HepG2 (cell line): Measurements from ENCODE around the gene RNF38. TPM values are rescaled to one million over a fixed set of nuclear protein-coding genes. Genes with fewer than 3 reads are reported as not detected.

ENCODE experiments used
- NFRKB ChIP-seq: fragments of 450-650 bp; IDR thresholded peaks from 2 replicates; pipeline ENCODE4 v1.6.1; 2017
- POLR2AphosphoS2 ChIP-seq: IDR thresholded peaks from 2 replicates; pipeline ENCODE4 v1.6.1; 2011; ENCODE audit warnings: low read depth, low read length, improper control_type of control experiment
- SALL2 ChIP-seq: sonication (generic); formaldehyde crosslinking; IDR thresholded peaks from 2 replicates; pipeline ENCODE4 v1.8.1; 2023; ENCODE audit warnings: mild to moderate bottlenecking, missing genetic modification reagents, inconsistent platforms
- SOX5 ChIP-seq: IDR thresholded peaks from 2 replicates; pipeline ENCODE4 v1.6.1; 2016; ENCODE audit warnings: borderline replicate concordance
- SOX6 ChIP-seq, 2 experiments: fragments of 450-650 bp in 1 of 2; sonication (generic) in 1 of 2; formaldehyde crosslinking in 1 of 2; IDR thresholded peaks; 2 replicates each; pipeline versions ENCODE4 v1.4.0 to v1.6.1; 2017 to 2020; ENCODE audit warnings: antibody characterized with exemption in 1 of 2, mild to moderate bottlenecking in 1 of 2, missing genetic modification reagents in 1 of 2
- SRF ChIP-seq: IDR thresholded peaks from 2 replicates; pipeline ENCODE4 v1.6.1; 2011; ENCODE audit warnings: mild to moderate bottlenecking, low read depth, low read length, moderate library complexity
- TBL1XR1 ChIP-seq: fragments of 150-350 bp; IDR thresholded peaks from 2 replicates; pipeline ENCODE4 v1.6.1; 2014; ENCODE audit warnings: borderline replicate concordance, low read length; ENCODE audit not compliant: partially characterized antibody
- ZFY ChIP-seq: sonication (generic); formaldehyde crosslinking; IDR thresholded peaks from 2 replicates; pipeline ENCODE4 v1.4.0; 2020; ENCODE audit warnings: missing genetic modification reagents
- ZNF10 ChIP-seq: sonication (generic); formaldehyde crosslinking; IDR thresholded peaks from 2 replicates; pipeline ENCODE4 v1.4.0; 2020; ENCODE audit warnings: mild to moderate bottlenecking, low read depth, missing genetic modification reagents, borderline replicate concordance
- ZNF766 ChIP-seq: sonication (generic); formaldehyde crosslinking; IDR thresholded peaks from 2 replicates; pipeline ENCODE4 v1.5.0; 2020; ENCODE audit warnings: missing genetic modification reagents, borderline replicate concordance
- ZNF879 ChIP-seq: sonication (generic); formaldehyde crosslinking; IDR thresholded peaks from 2 replicates; pipeline ENCODE4 v1.8.1; 2023; ENCODE audit warnings: missing genetic modification reagents
- ZNF891 ChIP-seq: sonication (generic); formaldehyde crosslinking; IDR thresholded peaks from 2 replicates; pipeline ENCODE4 v1.5.0; 2020; ENCODE audit warnings: mild to moderate bottlenecking, missing genetic modification reagents
- polyA plus RNA-seq, 8 experiments: library from polyadenylated mRNA; depleted of rRNA in 3 of 8; stranded (reverse) in 7 of 8; unstranded in 1 of 8; fragments of >200 nt; fragmentation: Illumina TruSeq in 4 of 8; extraction: Trizol in 4 of 8; gene quantifications; 2 replicates each; pipeline versions ENCODE4 v1.2.1 to v1.2.3, GENCODE V29; 2011 to 2016; ENCODE audit warnings: low read depth in 4 of 8, missing spikeins in 1 of 8, mixed read lengths in 1 of 8; ENCODE audit not compliant: insufficient read depth in 1 of 8
- total RNA-seq, 5 experiments: library from RNA; depleted of rRNA; stranded (reverse); fragments of >200 nt; fragmentation: Illumina TruSeq; extraction: Trizol; gene quantifications; 2 replicates each; pipeline ENCODE4 v1.2.3, GENCODE V29; 2016; ENCODE audit warnings: low read depth in 1 of 5
- TF ChIP-seq, protein P1 (sequence below): sonication (generic); formaldehyde crosslinking; IDR thresholded peaks from 2 replicates; pipeline ENCODE4 v1.4.0; 2020; ENCODE audit warnings: missing genetic modification reagents
- TF ChIP-seq, protein P2 (sequence below): IDR thresholded peaks from 2 replicates; pipeline ENCODE4 v1.6.1; 2012; ENCODE audit warnings: low read length, improper control_type of control experiment
- TF ChIP-seq, protein P3 (sequence below): sonication (generic); formaldehyde crosslinking; conservative IDR thresholded peaks from 2 replicates; pipeline ENCODE4 v1.4.0; 2020; ENCODE audit warnings: missing genetic modification reagents
- TF ChIP-seq, protein P4 (sequence below): sonication (generic); formaldehyde crosslinking; IDR thresholded peaks from 2 replicates; pipeline ENCODE4 v1.5.1; 2020; ENCODE audit warnings: mild to moderate bottlenecking, missing genetic modification reagents, moderate library complexity
- TF ChIP-seq, protein P5 (sequence below): IDR thresholded peaks from 2 replicates; pipeline ENCODE4 v1.6.1; 2016; ENCODE audit warnings: missing compliant biosample characterization, missing genetic modification reagents, borderline replicate concordance

Gene RNF38
- total and polyA plus RNA-seq, 2 of the 13 experiments (the other 11 are each of a cell fraction or from before 2014, with no cell fraction given) = 9.1 to 32.1 TPM

DNA sequence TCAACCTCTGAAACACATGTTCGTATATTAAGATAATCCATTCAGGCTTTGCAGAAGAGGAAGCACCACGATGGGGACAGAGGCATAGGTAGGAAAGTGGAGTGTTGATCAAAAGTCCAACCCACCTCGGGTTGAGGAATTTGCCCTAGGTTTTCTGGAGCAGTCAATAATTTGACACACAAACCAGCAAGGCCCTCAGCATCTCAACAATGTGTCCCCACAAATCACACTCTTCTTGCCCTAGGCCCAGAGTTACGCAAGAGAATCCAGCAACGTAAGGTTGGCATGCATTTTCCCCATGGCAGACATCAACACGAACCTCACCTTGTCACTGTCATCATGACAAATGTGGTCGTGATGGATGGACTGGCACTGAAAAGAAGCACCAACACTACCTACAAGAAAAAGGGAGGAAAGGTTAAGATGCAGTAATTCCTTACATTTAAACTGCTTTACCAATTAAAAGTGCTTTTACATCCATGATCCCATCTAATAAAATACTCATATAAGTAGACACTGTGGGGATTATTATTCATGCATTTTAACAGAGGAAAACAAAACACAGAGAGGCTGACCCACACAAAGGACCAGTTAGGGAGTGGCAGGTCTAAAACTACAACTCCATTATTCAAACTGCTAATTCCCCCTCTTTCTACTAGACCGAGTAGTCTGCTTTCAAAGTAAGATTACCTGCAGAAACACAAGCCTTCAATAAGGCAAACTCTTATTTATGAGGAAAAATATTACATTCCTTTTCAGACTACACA, 24.4 kb upstream of the RNF38 start (continued):
- TF ChIP-seq, protein P1, sequence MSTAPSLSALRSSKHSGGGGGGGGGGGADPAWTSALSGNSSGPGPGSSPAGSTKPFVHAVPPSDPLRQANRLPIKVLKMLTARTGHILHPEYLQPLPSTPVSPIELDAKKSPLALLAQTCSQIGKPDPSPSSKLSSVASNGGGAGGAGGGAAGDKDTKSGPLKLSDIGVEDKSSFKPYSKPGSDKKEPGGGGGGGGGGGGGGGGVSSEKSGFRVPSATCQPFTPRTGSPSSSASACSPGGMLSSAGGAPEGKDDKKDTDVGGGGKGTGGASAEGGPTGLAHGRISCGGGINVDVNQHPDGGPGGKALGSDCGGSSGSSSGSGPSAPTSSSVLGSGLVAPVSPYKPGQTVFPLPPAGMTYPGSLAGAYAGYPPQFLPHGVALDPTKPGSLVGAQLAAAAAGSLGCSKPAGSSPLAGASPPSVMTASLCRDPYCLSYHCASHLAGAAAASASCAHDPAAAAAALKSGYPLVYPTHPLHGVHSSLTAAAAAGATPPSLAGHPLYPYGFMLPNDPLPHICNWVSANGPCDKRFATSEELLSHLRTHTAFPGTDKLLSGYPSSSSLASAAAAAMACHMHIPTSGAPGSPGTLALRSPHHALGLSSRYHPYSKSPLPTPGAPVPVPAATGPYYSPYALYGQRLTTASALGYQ (CRISPR knock-in tag) = no peak
- TF ChIP-seq SOX5 (CRISPR knock-in tag) = no peak; the same call in 1 of the 2 replicates
- TF ChIP-seq, protein P2, sequence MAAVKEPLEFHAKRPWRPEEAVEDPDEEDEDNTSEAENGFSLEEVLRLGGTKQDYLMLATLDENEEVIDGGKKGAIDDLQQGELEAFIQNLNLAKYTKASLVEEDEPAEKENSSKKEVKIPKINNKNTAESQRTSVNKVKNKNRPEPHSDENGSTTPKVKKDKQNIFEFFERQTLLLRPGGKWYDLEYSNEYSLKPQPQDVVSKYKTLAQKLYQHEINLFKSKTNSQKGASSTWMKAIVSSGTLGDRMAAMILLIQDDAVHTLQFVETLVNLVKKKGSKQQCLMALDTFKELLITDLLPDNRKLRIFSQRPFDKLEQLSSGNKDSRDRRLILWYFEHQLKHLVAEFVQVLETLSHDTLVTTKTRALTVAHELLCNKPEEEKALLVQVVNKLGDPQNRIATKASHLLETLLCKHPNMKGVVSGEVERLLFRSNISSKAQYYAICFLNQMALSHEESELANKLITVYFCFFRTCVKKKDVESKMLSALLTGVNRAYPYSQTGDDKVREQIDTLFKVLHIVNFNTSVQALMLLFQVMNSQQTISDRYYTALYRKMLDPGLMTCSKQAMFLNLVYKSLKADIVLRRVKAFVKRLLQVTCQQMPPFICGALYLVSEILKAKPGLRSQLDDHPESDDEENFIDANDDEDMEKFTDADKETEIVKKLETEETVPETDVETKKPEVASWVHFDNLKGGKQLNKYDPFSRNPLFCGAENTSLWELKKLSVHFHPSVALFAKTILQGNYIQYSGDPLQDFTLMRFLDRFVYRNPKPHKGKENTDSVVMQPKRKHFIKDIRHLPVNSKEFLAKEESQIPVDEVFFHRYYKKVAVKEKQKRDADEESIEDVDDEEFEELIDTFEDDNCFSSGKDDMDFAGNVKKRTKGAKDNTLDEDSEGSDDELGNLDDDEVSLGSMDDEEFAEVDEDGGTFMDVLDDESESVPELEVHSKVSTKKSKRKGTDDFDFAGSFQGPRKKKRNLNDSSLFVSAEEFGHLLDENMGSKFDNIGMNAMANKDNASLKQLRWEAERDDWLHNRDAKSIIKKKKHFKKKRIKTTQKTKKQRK = no peak
- TF ChIP-seq SALL2 (CRISPR knock-in tag) = no peak
- no peak for TF ChIP-seq ZNF766
- TF ChIP-seq SOX6 (IDR thresholded peaks at IDR 0.05) = no peak
- TF ChIP-seq SOX6 (CRISPR knock-in tag; IDR thresholded peaks at IDR 0.05) = peak; percentile 45
- no peak for TF ChIP-seq POLR2AphosphoS2
- TF ChIP-seq SRF = no peak
- peak; percentile 43; the same call in 1 of the 2 replicates for TF ChIP-seq ZFY (CRISPR knock-in tag)
- TF ChIP-seq, protein P3, sequence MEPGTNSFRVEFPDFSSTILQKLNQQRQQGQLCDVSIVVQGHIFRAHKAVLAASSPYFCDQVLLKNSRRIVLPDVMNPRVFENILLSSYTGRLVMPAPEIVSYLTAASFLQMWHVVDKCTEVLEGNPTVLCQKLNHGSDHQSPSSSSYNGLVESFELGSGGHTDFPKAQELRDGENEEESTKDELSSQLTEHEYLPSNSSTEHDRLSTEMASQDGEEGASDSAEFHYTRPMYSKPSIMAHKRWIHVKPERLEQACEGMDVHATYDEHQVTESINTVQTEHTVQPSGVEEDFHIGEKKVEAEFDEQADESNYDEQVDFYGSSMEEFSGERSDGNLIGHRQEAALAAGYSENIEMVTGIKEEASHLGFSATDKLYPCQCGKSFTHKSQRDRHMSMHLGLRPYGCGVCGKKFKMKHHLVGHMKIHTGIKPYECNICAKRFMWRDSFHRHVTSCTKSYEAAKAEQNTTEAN (CRISPR knock-in tag) = no peak
- TF ChIP-seq, protein P4, sequence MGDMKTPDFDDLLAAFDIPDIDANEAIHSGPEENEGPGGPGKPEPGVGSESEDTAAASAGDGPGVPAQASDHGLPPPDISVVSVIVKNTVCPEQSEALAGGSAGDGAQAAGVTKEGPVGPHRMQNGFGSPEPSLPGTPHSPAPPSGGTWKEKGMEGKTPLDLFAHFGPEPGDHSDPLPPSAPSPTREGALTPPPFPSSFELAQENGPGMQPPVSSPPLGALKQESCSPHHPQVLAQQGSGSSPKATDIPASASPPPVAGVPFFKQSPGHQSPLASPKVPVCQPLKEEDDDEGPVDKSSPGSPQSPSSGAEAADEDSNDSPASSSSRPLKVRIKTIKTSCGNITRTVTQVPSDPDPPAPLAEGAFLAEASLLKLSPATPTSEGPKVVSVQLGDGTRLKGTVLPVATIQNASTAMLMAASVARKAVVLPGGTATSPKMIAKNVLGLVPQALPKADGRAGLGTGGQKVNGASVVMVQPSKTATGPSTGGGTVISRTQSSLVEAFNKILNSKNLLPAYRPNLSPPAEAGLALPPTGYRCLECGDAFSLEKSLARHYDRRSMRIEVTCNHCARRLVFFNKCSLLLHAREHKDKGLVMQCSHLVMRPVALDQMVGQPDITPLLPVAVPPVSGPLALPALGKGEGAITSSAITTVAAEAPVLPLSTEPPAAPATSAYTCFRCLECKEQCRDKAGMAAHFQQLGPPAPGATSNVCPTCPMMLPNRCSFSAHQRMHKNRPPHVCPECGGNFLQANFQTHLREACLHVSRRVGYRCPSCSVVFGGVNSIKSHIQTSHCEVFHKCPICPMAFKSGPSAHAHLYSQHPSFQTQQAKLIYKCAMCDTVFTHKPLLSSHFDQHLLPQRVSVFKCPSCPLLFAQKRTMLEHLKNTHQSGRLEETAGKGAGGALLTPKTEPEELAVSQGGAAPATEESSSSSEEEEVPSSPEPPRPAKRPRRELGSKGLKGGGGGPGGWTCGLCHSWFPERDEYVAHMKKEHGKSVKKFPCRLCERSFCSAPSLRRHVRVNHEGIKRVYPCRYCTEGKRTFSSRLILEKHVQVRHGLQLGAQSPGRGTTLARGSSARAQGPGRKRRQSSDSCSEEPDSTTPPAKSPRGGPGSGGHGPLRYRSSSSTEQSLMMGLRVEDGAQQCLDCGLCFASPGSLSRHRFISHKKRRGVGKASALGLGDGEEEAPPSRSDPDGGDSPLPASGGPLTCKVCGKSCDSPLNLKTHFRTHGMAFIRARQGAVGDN = no peak
- no peak for TF ChIP-seq ZNF891
- TF ChIP-seq ZNF10 (CRISPR knock-in tag) = no peak
- TF ChIP-seq NFRKB = no peak
- no peak for TF ChIP-seq TBL1XR1
- no peak for TF ChIP-seq ZNF879
- TF ChIP-seq, protein P5, sequence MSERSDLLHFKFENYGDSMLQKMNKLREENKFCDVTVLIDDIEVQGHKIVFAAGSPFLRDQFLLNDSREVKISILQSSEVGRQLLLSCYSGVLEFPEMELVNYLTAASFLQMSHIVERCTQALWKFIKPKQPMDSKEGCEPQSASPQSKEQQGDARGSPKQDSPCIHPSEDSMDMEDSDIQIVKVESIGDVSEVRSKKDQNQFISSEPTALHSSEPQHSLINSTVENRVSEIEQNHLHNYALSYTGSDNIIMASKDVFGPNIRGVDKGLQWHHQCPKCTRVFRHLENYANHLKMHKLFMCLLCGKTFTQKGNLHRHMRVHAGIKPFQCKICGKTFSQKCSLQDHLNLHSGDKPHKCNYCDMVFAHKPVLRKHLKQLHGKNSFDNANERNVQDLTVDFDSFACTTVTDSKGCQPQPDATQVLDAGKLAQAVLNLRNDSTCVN = peak; percentile 91
